NCI-H146 (cell line): ENCODE data around the gene MEGF6.
A peak's percentile ranks its signal among the peaks of the same experiment; 100 is the strongest.

ENCODE experiments used
- DNase-seq: peaks from one replicate; lab custom pipeline; 2025; lab: John Stamatoyannopoulos, UW

MEGF6 gene

GRCh38 chr1:3555131-3555920 lies 56.0 kb downstream of the MEGF6 start:
- DNase-seq: no peak

- no peak for DNase-seq
Observed at GRCh38 chr1:3553940-3554223, 57.4 kb downstream of the MEGF6 start.

- no peak for DNase-seq
Observed at GRCh38 chr1:3553166-3553939, 58.0 kb downstream of the MEGF6 start.

- DNase-seq: no peak
Observed at GRCh38 chr1:3552751-3553150, 58.6 kb downstream of the MEGF6 start.

- no peak for DNase-seq
Observed at GRCh38 chr1:3552176-3552575, 59.1 kb downstream of the MEGF6 start.

GRCh38 chr1:3551711-3552110 lies 59.6 kb downstream of the MEGF6 start:
- DNase-seq: no peak

GRCh38 chr1:3551290-3551678 lies 60.0 kb downstream of the MEGF6 start:
- no peak for DNase-seq

GRCh38 chr1:3550511-3551289 lies 60.6 kb downstream of the MEGF6 start:
- DNase-seq: peak; percentile 36

GRCh38 chr1:3548895-3549294 lies 62.4 kb downstream of the MEGF6 start:
- no peak for DNase-seq

GRCh38 chr1:3548156-3548893 lies 63.0 kb downstream of the MEGF6 start:
- DNase-seq: no peak

GRCh38 chr1:3547055-3548005 lies 64.0 kb downstream of the MEGF6 start:
- DNase-seq: no peak

GRCh38 chr1:3546048-3546384 lies 65.3 kb downstream of the MEGF6 start:
- DNase-seq: no peak

- DNase-seq: no peak
Observed at GRCh38 chr1:3545363-3546047, 65.8 kb downstream of the MEGF6 start.

GRCh38 chr1:3544040-3544977 lies 67.0 kb downstream of the MEGF6 start:
- no peak for DNase-seq

- DNase-seq: no peak
Observed at GRCh38 chr1:3543076-3544039, 68.0 kb downstream of the MEGF6 start.

- DNase-seq: no peak
Observed at GRCh38 chr1:3542676-3543075, 68.6 kb downstream of the MEGF6 start.

- no peak for DNase-seq
Observed at GRCh38 chr1:3541936-3542335, 69.4 kb downstream of the MEGF6 start.

- DNase-seq: no peak
Observed at GRCh38 chr1:3541465-3541864, 69.8 kb downstream of the MEGF6 start.
